NCI-H1048 (cell line): Measurements from ENCODE around the gene OR2B6.
"Not testable (repeated sequence)": the region's sequence is repeated elsewhere in the genome, so short reads cannot be mapped to it uniquely, and the experiment has no call there.

ENCODE experiments used
- DNase-seq: peaks from one replicate; lab custom pipeline; 2025; lab: John Stamatoyannopoulos, UW

The OR2B6 gene

GRCh38 chr6:27956941-27957340, at the start of gene OR2B6:
Gene OR2B6, plus strand, starts transcription at chr6:27957241. Its CDS starts 0 bp downstream, at chr6:27957241.
- DNase-seq = no peak

- no peak for DNase-seq
Measured at GRCh38 chr6:27908017-27908416, 49.0 kb upstream of the OR2B6 start.

GRCh38 chr6:27911956-27912446, 45.0 kb upstream of the OR2B6 start, which contains the start of gene OR2B2:
Gene OR2B2, minus strand, starts transcription at chr6:27912396. Its CDS starts 77 bp downstream, at chr6:27912319.
- no peak for DNase-seq

GRCh38 chr6:27922949-27923348, 34.1 kb upstream of the OR2B6 start:
- DNase-seq = no peak

- DNase-seq = no peak
Measured at GRCh38 chr6:27924179-27924578, 32.9 kb upstream of the OR2B6 start.

- DNase-seq = not testable (repeated sequence)
Measured at GRCh38 chr6:27928041-27928440, 29.0 kb upstream of the OR2B6 start.

- not testable (repeated sequence) for DNase-seq
Measured at GRCh38 chr6:27929930-27930329, 27.1 kb upstream of the OR2B6 start.

GRCh38 chr6:27931209-27931608, 25.8 kb upstream of the OR2B6 start:
- no peak for DNase-seq

- no peak for DNase-seq
Measured at GRCh38 chr6:27940766-27941165, 16.3 kb upstream of the OR2B6 start.

GRCh38 chr6:27943072-27943471, 14.0 kb upstream of the OR2B6 start:
- not testable (repeated sequence) for DNase-seq

GRCh38 chr6:27948237-27948636, 8.8 kb upstream of the OR2B6 start:
- no peak for DNase-seq

- DNase-seq = no peak
Measured at GRCh38 chr6:27951040-27951439, 6.0 kb upstream of the OR2B6 start.

- no peak for DNase-seq
Measured at GRCh38 chr6:27957516-27957915, 475 bp downstream of the OR2B6 start.

GRCh38 chr6:27962506-27962905, 5.5 kb downstream of the OR2B6 start:
- DNase-seq = no peak

GRCh38 chr6:27966044-27966443, 9.0 kb downstream of the OR2B6 start:
- no peak for DNase-seq

- no peak for DNase-seq
Measured at GRCh38 chr6:27966816-27967426, 9.9 kb downstream of the OR2B6 start.

- no peak for DNase-seq
Measured at GRCh38 chr6:27970444-27970843, 13.4 kb downstream of the OR2B6 start.

- DNase-seq = no peak
Measured at GRCh38 chr6:27972750-27973149, 15.7 kb downstream of the OR2B6 start.

- no peak for DNase-seq
Measured at GRCh38 chr6:27977387-27977786, 20.3 kb downstream of the OR2B6 start.

- DNase-seq = no peak
Measured at GRCh38 chr6:27978705-27979104, 21.7 kb downstream of the OR2B6 start.

- DNase-seq = no peak
Measured at GRCh38 chr6:27980111-27980510, 23.1 kb downstream of the OR2B6 start.

GRCh38 chr6:27986928-27987725, 30.1 kb downstream of the OR2B6 start:
- DNase-seq = no peak

GRCh38 chr6:27994616-27995015, 37.6 kb downstream of the OR2B6 start:
- no peak for DNase-seq
